GM23248 (cell line): ENCODE results near the gene TNFSF8. TPM values are rescaled to one million over a fixed set of nuclear protein-coding genes. Genes with fewer than 3 reads are reported as not detected.

Experiments used
- DNase-seq: peaks from one replicate; pipeline ENCODE4 v3.0.0-alpha.2; 2015
- H2AFZ ChIP-seq: fragments of 200-600 bp; sonication (generic); 2 replicates; pipeline ENCODE4 v1.6.1; 2016; ENCODE audit warnings: antibody characterized with exemption
- H3F3A ChIP-seq: fragments of 200-600 bp; sonication (generic); 2 replicates; pipeline ENCODE4 v1.6.1; 2016; ENCODE audit warnings: mild to moderate bottlenecking, antibody characterized with exemption, mixed run types; ENCODE audit not compliant: insufficient read depth
- H3K27ac ChIP-seq: fragments of 200-600 bp; sonication (generic); 2 replicates; pipeline ENCODE4 v1.5.1; 2016; ENCODE audit warnings: mild to moderate bottlenecking
- H3K27me3 ChIP-seq: fragments of 200-600 bp; sonication (generic); replicated peaks from 2 replicates; pipeline ENCODE4 v1.6.1; 2016; ENCODE audit warnings: mild to moderate bottlenecking; ENCODE audit not compliant: insufficient read depth
- H3K36me3 ChIP-seq: fragments of 200-600 bp; sonication (generic); 2 replicates; pipeline ENCODE4 v1.6.1; 2016; ENCODE audit warnings: low read depth, mild to moderate bottlenecking
- H3K4me1 ChIP-seq: fragments of 200-600 bp; sonication (generic); 2 replicates; pipeline ENCODE4 v1.6.1; 2016; ENCODE audit warnings: mild to moderate bottlenecking; ENCODE audit not compliant: insufficient read depth
- H3K4me2 ChIP-seq: fragments of 200-600 bp; sonication (generic); one replicate; pipeline ENCODE4 v1.6.1; 2016; ENCODE audit warnings: mild to moderate bottlenecking; ENCODE audit not compliant: unreplicated experiment
- H3K4me3 ChIP-seq: fragments of 200-600 bp; sonication (generic); 2 replicates; pipeline ENCODE4 v1.5.1; 2016; ENCODE audit warnings: mild to moderate bottlenecking
- H3K79me2 ChIP-seq: fragments of 200-600 bp; sonication (generic); 2 replicates; pipeline ENCODE4 v1.6.1; 2016; ENCODE audit warnings: mild to moderate bottlenecking; ENCODE audit not compliant: insufficient read depth
- H3K9ac ChIP-seq: fragments of 200-600 bp; sonication (generic); 2 replicates; pipeline ENCODE4 v1.6.1; 2016; ENCODE audit warnings: mild to moderate bottlenecking
- H3K9me2 ChIP-seq: fragments of 200-600 bp; sonication (generic); 2 replicates; pipeline ENCODE4 v1.6.1; 2016; ENCODE audit warnings: mixed run types, mild to moderate bottlenecking, moderate library complexity; ENCODE audit not compliant: insufficient read depth
- H3K9me3 ChIP-seq: fragments of 200-600 bp; sonication (generic); one replicate; pipeline ENCODE4 v1.6.1; 2017; ENCODE audit warnings: low read depth
- H4K20me1 ChIP-seq: fragments of 200-600 bp; sonication (generic); 2 replicates; pipeline ENCODE4 v1.6.0; 2016; ENCODE audit not compliant: insufficient read depth
- EZH2 ChIP-seq: fragments of 200-600 bp; sonication (generic); IDR thresholded peaks from 2 replicates; pipeline ENCODE4 v1.6.1; 2018; ENCODE audit warnings: antibody characterized with exemption, mild to moderate bottlenecking; ENCODE audit not compliant: insufficient read depth, poor library complexity, severe bottlenecking
- EZH2phosphoT487 ChIP-seq: fragments of 200-600 bp; sonication (generic); IDR thresholded peaks from 2 replicates; pipeline ENCODE4 v1.6.1; 2018; ENCODE audit warnings: antibody characterized with exemption, moderate library complexity, mild to moderate bottlenecking, low read depth; ENCODE audit not compliant: insufficient read depth
- WGBS, 2 experiments: methylation state at CpG; one replicate each; pipeline ENCODE4 v1.1.6; 2015 to 2017; ENCODE audit warnings: low lambda C conversion rate in 2 of 2, low coverage in 1 of 2; ENCODE audit errors: missing lambda C conversion rate in 2 of 2; 5-methylcytosine and 5-hydroxymethylcytosine counted together
- in situ Hi-C: fragments of 300-500 bp; cut with MboI; formaldehyde crosslinking; loops from 2 replicates; pipeline ENCODE4 v1.15.0; 2020
- polyA plus RNA-seq: library from polyadenylated mRNA; unstranded; fragments of >200 nt; fragmentation: Nextera tagmentation; extraction: Ambion mirVana; gene quantifications from 2 replicates; pipeline ENCODE4 v1.2.1, GENCODE V29; 2016
- total RNA-seq: library from RNA; depleted of rRNA; stranded (reverse); fragments of >200 nt; shearing (Covaris generic); gene quantifications from 2 replicates; pipeline ENCODE4 v1.2.3, GENCODE V29; 2014

The TNFSF8 gene
- total and polyA plus RNA-seq, 2 experiments from 2014 or later = not detected

- Histone ChIP-seq H3K27me3 (no peaks in the 10 kb centered on the region), H3K4me1 (peaks cover 25% of the 10 kb centered on the region), H4K20me1 (no peaks in the 10 kb centered on the region), H2AFZ (no peak overlapping the region), H3F3A (peaks cover 23% of the 10 kb centered on the region), H3K27ac (no peak overlapping the region), H3K79me2 (no peaks in the 10 kb centered on the region), H3K9me3 (no peaks in the 10 kb centered on the region), H3K4me2 (peak overlapping the region; percentile 13), H3K36me3 (no peaks in the 10 kb centered on the region), H3K9ac (no peak overlapping the region), H3K4me3 (no peak overlapping the region), H3K9me2 (no peaks in the 10 kb centered on the region)
- TF ChIP-seq EZH2 (no peak), EZH2phosphoT487 (no peak)
- 68 to 73% methylated on average over 3 of the region's 3 CpGs for WGBS, 2 experiments
- in situ Hi-C loops = loop anchor here (5.0 kb wide), 2 partner anchors 166 to 231 kb away; no protein-coding TSS in a partner anchor
- peak; percentile 79 for DNase-seq
Measured at GRCh38 chr9:114908104-114908622, 22.2 kb downstream of the TNFSF8 start.

- no peaks in the 10 kb centered on the region for H3K9me2 ChIP-seq
- no peaks in the 10 kb centered on the region for H4K20me1 ChIP-seq
- H3K79me2 ChIP-seq = no peaks in the 10 kb centered on the region
- no peaks in the 10 kb centered on the region for H3K27me3 ChIP-seq
- H3K36me3 ChIP-seq = no peaks in the 10 kb centered on the region
- no peak overlapping the region for H3K4me2 ChIP-seq
- no peak overlapping the region for H3K4me3 ChIP-seq
- peaks cover 25% of the 10 kb centered on the region for H3F3A ChIP-seq
- peak; percentile 72 for DNase-seq
- H2AFZ ChIP-seq = no peak overlapping the region
- peaks cover 36% of the 10 kb centered on the region for H3K4me1 ChIP-seq
- no peak overlapping the region for H3K27ac ChIP-seq
- in situ Hi-C loops = loop anchor here (5.0 kb wide), 2 partner anchors 165 to 230 kb away; no protein-coding TSS in a partner anchor
- 63 to 71% methylated on average over 7 of the region's 7 CpGs for WGBS, 2 experiments
- H3K9me3 ChIP-seq = no peaks in the 10 kb centered on the region
- H3K9ac ChIP-seq = no peak overlapping the region
- TF ChIP-seq EZH2phosphoT487 (no peak), EZH2 (no peak)
Measured at GRCh38 chr9:114906922-114907571, 23.3 kb downstream of the TNFSF8 start.

DNA sequence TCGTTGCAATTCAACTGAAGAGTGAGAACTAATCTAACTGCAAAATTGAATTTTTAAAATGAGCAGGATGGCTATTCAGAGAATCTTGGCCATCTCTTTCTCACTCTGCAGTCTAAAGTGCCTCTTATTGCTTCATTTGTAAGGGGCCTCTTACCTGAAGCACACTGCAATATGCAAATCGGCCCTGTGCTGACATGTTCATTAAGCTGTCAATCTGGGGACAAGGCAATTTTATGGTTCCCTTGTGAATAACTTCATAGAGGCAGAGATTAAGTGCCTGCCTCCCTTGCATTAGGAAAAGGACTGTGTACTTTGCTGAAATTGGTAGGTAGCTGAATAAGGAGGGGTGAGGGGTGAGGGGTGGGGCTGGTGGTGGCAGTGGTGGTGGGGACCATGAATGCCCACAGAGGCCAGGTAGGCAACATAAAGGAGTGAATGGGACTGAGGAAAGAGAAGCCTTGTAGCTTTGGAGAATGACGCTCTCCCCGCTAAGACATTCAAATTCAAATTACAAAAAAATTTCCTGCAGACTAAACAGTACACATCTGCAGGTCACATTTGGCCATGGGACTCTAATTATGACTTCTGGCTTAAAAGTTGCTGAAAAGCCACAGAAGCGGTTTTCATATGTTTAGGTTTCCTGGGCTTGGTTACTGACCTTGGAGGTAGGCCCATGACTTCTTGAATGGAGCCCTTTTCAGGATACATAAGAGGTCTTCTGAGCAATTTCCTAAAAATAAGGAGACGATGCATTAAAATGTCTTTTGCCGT lies 25.0 kb downstream of the TNFSF8 start:
- no peaks in the 10 kb centered on the region for H3K27me3 ChIP-seq
- no peak overlapping the region for H3K4me2 ChIP-seq
- peaks cover 42% of the 10 kb centered on the region for H3F3A ChIP-seq
- H3K9ac ChIP-seq = no peak overlapping the region
- H4K20me1 ChIP-seq = no peaks in the 10 kb centered on the region
- H3K27ac ChIP-seq = no peak overlapping the region
- in situ Hi-C loops = loop anchor here (5.0 kb wide), 2 partner anchors 163 to 228 kb away; no protein-coding TSS in a partner anchor
- H3K9me3 ChIP-seq = no peaks in the 10 kb centered on the region
- H3K4me3 ChIP-seq = no peak overlapping the region
- 81 to 82% methylated on average over 6 to 7 of the region's 7 CpGs for WGBS, 2 experiments
- H3K9me2 ChIP-seq = no peaks in the 10 kb centered on the region
- TF ChIP-seq EZH2phosphoT487 = no peak
- TF ChIP-seq EZH2 = no peak
- H3K36me3 ChIP-seq = no peaks in the 10 kb centered on the region
- H3K79me2 ChIP-seq = no peaks in the 10 kb centered on the region
- DNase-seq = no peak
- no peak overlapping the region for H2AFZ ChIP-seq
- H3K4me1 ChIP-seq = peaks cover 48% of the 10 kb centered on the region

DNA sequence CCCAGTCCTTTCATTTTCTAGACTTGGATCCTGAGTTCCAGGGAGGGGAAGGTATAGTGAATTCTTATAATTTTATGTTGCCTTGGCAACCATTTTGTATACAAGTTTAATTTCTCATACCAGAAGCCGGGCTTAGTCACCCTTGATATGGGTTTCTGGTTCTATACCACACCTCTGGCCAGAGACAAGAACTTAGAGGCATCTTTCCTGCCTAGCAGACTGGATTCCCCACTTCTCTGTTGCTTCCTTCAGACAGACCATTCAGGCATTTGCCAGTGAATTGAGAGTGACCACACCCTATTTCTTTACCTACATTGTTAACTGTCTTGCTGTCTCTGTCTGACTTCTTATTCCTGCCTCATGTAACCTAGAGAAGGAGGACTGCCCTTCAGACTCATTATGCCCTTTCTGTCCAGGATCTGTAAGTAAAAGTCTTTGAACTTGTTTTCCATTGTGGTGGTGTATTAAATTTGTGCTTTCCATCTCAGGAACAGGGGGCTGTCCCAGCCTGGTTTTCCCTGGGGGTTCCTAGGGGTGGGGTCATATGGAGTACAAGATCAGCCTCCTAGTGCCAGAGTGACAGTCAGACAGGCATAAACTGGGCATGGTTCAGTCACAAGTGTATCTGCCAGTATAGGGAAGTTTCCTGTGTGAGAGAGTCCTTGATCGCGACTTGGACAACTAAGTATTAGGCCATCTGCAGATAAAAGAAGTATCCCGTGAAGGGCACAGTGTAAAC lies 27.4 kb downstream of the TNFSF8 start:
- H3F3A ChIP-seq = peaks cover 26% of the 10 kb centered on the region
- no peaks in the 10 kb centered on the region for H3K9me2 ChIP-seq
- no peak for TF ChIP-seq EZH2phosphoT487
- no peak for TF ChIP-seq EZH2
- no peak overlapping the region for H3K4me2 ChIP-seq
- H3K4me3 ChIP-seq = no peak overlapping the region
- no peaks in the 10 kb centered on the region for H4K20me1 ChIP-seq
- H3K9me3 ChIP-seq = no peaks in the 10 kb centered on the region
- H3K4me1 ChIP-seq = peaks cover 37% of the 10 kb centered on the region
- peak; percentile 50 for DNase-seq
- H3K27ac ChIP-seq = no peak overlapping the region
- H2AFZ ChIP-seq = no peak overlapping the region
- no peaks in the 10 kb centered on the region for H3K27me3 ChIP-seq
- no peaks in the 10 kb centered on the region for H3K36me3 ChIP-seq
- 95% methylated on average over 4 of the region's 4 CpGs for WGBS, 2 experiments
- in situ Hi-C loops = no loop called here
- H3K9ac ChIP-seq = no peak overlapping the region
- H3K79me2 ChIP-seq = no peaks in the 10 kb centered on the region
